HG03039 (cell line): ENCODE measurements around the gene ZDHHC6.
"Not testable (repeated sequence)": the region's sequence is repeated elsewhere in the genome, so short reads cannot be mapped to it uniquely, and the experiment has no call there.

Experiments
- ATAC-seq: cut with Tn5 transposase; IDR thresholded peaks from one replicate; pipeline ENCODE4 v1.9.1; 2021; ENCODE audit warnings: mild to moderate bottlenecking, moderate library complexity; ENCODE audit not compliant: unreplicated experiment

Gene ZDHHC6

GRCh38 chr10:112446055-112446854 lies 459 bp downstream of the ZDHHC6 start:
- no peak for ATAC-seq

GRCh38 chr10:112442063-112442462 lies 4.7 kb downstream of the ZDHHC6 start:
- ATAC-seq, result no peak

DNA sequence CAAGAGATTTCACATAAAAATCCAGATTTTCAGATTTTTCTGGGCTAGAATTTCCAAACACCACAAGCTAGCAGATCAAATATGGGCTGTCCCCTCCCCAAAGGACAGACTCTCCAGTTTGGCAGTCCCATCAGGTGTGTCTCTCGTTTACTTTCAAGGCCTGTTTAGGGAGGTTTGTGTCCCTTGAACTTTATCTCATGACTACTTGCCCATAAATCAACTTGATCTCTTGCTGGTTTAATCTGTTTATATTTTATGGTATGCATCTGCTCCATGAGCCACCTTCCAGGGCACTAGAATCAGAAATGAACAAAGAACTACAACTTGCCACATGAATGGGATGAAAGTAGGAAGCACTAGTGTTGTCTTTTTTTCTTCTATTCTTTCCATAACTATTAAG lies 5.2 kb downstream of the ZDHHC6 start:
- ATAC-seq, result no peak

DNA sequence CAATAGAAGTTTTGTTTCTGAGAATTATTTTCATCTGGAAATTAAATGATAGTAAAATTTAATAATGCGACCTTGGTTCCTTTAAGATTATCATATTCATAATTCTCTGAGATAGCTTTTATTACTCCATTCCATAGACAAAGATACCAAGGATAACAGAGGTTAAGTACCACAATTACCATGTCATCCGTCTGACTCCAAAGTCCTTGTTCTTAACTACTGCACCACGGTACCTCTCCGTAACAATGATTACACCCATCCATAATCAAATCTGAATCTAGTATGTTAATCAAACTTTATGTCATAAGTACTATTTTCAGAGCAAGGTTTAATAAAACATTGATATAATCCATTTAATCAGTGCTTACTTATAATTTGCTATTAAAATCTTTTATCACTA lies 8.4 kb downstream of the ZDHHC6 start:
- ATAC-seq, result no peak

GRCh38 chr10:112434988-112435619 lies 11.6 kb downstream of the ZDHHC6 start:
- ATAC-seq, result no peak

GRCh38 chr10:112433136-112433535 lies 13.6 kb downstream of the ZDHHC6 start:
- no peak for ATAC-seq

- no peak for ATAC-seq
Measured at GRCh38 chr10:112429654-112430230, 17.0 kb downstream of the ZDHHC6 start.

GRCh38 chr10:112429147-112429546 lies 17.6 kb downstream of the ZDHHC6 start:
- no peak for ATAC-seq

DNA sequence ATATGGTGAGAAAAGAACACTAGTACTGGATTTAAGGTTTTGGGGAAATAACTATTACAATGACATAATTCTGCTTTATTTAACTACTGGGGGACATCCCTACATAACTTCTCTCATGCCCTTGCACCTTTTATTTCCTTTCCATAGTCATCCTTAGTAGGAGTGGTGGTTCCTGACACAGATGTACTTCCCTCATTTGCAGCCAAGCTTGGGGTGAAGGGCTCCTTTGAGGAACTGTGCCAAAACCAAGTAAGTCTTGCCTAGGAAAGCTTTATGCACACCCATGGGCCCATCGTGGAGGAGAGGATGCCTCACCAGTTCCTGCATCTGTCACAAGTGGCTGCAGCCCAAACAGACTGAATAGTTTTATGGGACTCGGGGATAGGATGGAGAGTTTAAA lies 20.6 kb downstream of the ZDHHC6 start:
- ATAC-seq, result no peak

DNA sequence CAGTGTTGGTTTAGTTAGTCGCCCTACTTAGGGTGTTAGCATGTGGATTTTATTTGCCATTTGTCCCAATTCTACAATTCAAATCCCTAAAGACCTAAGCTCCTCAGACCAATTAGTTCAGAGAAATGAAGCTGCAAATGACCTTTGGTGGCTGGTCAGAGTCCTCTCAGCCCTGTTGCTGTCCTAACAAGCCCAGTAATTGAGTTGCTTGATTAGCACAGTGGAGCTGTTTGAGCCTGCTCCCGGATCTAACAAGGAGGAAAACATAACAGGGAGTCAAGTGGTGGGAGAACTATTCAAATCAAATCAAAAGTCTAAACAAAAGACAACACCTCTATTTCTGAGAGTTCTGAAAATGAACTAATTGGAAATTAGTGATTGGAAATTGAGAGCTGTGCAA lies 22.1 kb downstream of the ZDHHC6 start:
- no peak for ATAC-seq

GRCh38 chr10:112421731-112422130 lies 25.0 kb downstream of the ZDHHC6 start:
- no peak for ATAC-seq

- no peak for ATAC-seq
Measured at GRCh38 chr10:112412696-112413095, 34.0 kb downstream of the ZDHHC6 start.

DNA sequence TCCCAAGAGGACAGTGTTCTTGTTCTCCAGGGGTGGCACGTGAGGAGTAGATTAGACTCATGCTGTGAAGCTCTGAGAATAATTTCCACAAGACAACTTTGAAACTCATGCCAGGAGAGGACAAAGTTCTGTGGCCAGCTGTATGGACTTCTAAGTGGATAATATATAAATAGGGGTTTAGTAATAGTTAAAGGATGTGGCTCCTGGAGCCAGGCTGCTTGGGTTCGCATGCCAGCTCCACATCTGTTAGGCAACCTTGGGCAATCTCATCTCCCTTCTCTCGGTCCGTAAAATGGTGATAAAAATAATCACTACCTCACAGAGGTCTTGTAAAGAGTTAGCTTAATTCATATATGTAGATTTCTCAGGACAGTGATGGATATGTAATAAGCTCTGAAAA lies 37.0 kb downstream of the ZDHHC6 start:
- no peak for ATAC-seq

- ATAC-seq, result no peak
Measured at GRCh38 chr10:112409299-112409698, 37.4 kb downstream of the ZDHHC6 start.

GRCh38 chr10:112407696-112408095 lies 39.0 kb downstream of the ZDHHC6 start:
- no peak for ATAC-seq

- ATAC-seq, result not testable (repeated sequence)
Measured at GRCh38 chr10:112406806-112407205, 39.9 kb downstream of the ZDHHC6 start.

DNA sequence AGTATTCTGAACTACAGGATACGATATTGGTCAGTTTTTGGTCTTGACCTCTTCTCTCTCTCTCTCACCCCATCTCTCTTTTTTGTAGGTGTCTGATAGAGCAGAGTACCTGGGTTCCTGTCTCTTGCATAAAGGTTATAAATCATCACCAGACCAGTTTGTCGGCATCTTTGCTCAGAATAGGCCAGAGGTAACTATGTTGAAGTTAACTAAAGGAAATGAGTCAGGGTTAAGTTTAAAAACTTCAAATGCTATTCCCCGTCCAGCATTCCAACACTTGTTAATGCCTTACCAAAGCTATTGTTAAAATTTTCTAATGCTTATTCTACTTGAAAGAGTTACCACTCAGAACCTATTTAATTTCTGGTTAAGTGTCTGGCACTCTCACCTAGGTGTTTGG lies 42.1 kb downstream of the ZDHHC6 start:
- no peak for ATAC-seq

DNA sequence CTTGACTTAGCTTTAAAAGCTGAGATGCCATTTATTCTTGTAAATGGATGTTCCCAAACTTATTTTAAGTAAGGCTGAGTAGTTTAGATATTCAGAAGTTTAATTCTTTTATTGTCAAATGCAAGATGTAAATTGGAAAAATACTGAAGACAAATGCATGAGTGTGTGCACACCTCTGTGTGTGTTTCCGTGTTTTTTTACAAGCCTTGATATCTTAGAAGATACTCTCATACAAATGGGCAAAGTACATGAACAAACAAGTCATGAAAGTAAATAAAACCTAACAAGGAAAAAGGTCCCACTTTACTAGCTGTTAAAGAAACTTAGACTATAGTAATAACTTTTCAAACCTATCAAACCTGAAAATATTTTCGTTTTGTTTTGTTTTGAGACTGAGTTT lies 43.8 kb downstream of the ZDHHC6 start:
- no peak for ATAC-seq

DNA sequence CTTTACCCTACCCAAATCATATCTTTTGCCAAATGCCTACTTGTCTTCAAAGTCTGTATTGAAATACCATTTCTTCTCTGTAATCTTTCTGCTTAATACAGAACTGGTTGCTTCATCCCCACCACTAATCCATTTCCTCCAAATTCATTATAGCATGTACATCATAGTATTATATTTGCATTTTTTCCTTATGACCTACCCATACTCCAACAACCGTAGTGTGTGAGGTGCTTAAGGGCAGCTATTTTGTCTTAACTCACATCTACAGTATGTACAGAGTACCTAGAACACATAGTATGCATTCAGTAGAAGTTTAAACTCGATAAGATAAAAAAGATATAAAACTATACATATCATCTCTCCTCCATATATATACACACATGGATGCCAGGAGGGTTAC lies 49.1 kb downstream of the ZDHHC6 start:
- no peak for ATAC-seq

GRCh38 chr10:112395809-112396530 lies 50.7 kb downstream of the ZDHHC6 start:
- ATAC-seq, result no peak

GRCh38 chr10:112394475-112394875 lies 52.2 kb downstream of the ZDHHC6 start:
- no peak for ATAC-seq

GRCh38 chr10:112393827-112394226 lies 52.9 kb downstream of the ZDHHC6 start:
- no peak for ATAC-seq
